CD8-positive, alpha-beta memory T cell (primary cell): Measurements from ENCODE around the gene MGST3. TPM values are rescaled to one million over a fixed set of nuclear protein-coding genes. Genes with fewer than 3 reads are reported as not detected.
"Not testable (repeated sequence)": the region's sequence is repeated elsewhere in the genome, so short reads cannot be mapped to it uniquely, and the experiment has no call there.

Source experiments
- CTCF ChIA-PET: fragments of 350-600 bp; sonication (Branson Sonifier 250); formaldehyde crosslinking; loops from one replicate; lab custom pipeline; 2021; ENCODE audit warnings: antibody characterized with exemption; lab: Charles Lee
- POLR2A ChIA-PET: fragments of 350-600 bp; sonication (Branson Sonifier 250); formaldehyde crosslinking; loops from one replicate; lab custom pipeline; 2021; ENCODE audit warnings: antibody characterized with exemption; lab: Charles Lee
- DNase-seq, 5 donors: peaks; one replicate each; pipeline versions ENCODE4 v3.0.0 to v3.0.0-alpha.2; 2020 to 2022; ENCODE audit warnings: mixed read lengths in 1 of 5
- H3K27ac ChIP-seq: one replicate; pipeline ENCODE4 v1.7.0; 2013; ENCODE audit warnings: low read depth, mild to moderate bottlenecking, low read length, moderate library complexity
- H3K27me3 ChIP-seq: 2 replicates; pipeline ENCODE4 v1.7.0; 2013; ENCODE audit warnings: low read length, mild to moderate bottlenecking; ENCODE audit not compliant: insufficient read depth, poor library complexity, severe bottlenecking
- H3K36me3 ChIP-seq: 2 replicates; pipeline ENCODE4 v1.7.0; 2013; ENCODE audit warnings: mild to moderate bottlenecking, low read length, moderate library complexity; ENCODE audit not compliant: insufficient read depth
- H3K4me1 ChIP-seq: 2 replicates; pipeline ENCODE4 v1.7.0; 2013; ENCODE audit warnings: mild to moderate bottlenecking, low read length, moderate library complexity; ENCODE audit not compliant: insufficient read depth
- H3K4me3 ChIP-seq: 2 replicates; pipeline ENCODE4 v1.7.0; 2013; ENCODE audit warnings: mild to moderate bottlenecking, low read length
- H3K9me3 ChIP-seq: 2 replicates; pipeline ENCODE4 v1.7.0; 2013; ENCODE audit warnings: mild to moderate bottlenecking, low read length
- H3K27ac Mint-ChIP-seq, 8 donors: one replicate each; pipeline ENCODE4 v1.8.0; 2020 to 2021; ENCODE audit warnings: mixed read lengths in 8 of 8, mild to moderate bottlenecking in 6 of 8, inconsistent platforms in 3 of 8, moderate library complexity in 3 of 8
- H3K27me3 Mint-ChIP-seq, 2 donors: one replicate each; pipeline ENCODE4 v1.8.0; 2020 to 2021; ENCODE audit warnings: mixed read lengths in 2 of 2, mild to moderate bottlenecking in 1 of 2, moderate library complexity in 1 of 2
- H3K36me3 Mint-ChIP-seq, 3 donors: one replicate each; pipeline ENCODE4 v1.8.0; 2020 to 2021; ENCODE audit warnings: mixed read lengths in 3 of 3, inconsistent platforms in 1 of 3, mild to moderate bottlenecking in 1 of 3
- H3K4me1 Mint-ChIP-seq, 3 donors: one replicate each; pipeline ENCODE4 v1.8.0; 2020 to 2021; ENCODE audit warnings: mixed read lengths in 3 of 3, inconsistent platforms in 1 of 3, mild to moderate bottlenecking in 1 of 3
- H3K4me3 Mint-ChIP-seq, 7 donors: one replicate each; pipeline ENCODE4 v1.8.0; 2020 to 2021; ENCODE audit warnings: mixed read lengths in 7 of 7, mild to moderate bottlenecking in 6 of 7, moderate library complexity in 4 of 7, inconsistent platforms in 2 of 7
- H3K9me3 Mint-ChIP-seq, 5 donors: one replicate each; pipeline ENCODE4 v1.8.0; 2020 to 2022; ENCODE audit warnings: mixed read lengths in 5 of 5, mild to moderate bottlenecking in 3 of 5, moderate library complexity in 2 of 5, inconsistent platforms in 1 of 5
- polyA plus RNA-seq: library from polyadenylated mRNA; unstranded; fragments of 300-500 nt; fragmentation: Illumina TruSeq; gene quantifications from one replicate; pipeline ENCODE4 v1.2.3, GENCODE V29; 2021
- total RNA-seq, 2 experiments: library from RNA; stranded (reverse); gene quantifications; one replicate each; pipeline ENCODE4 v1.2.3, GENCODE V29; 2021

MGST3 gene
- total RNA-seq (10 to 100 TPM; 55.6 to 57.8 TPM), polyA plus RNA-seq (143 TPM)

GRCh38 chr1:165630629-165631341 is at the start of gene MGST3:
TSS of gene MGST3 (plus strand) at chr1:165631234. CDS start at chr1:165649848, 18,614 bp downstream.
- H3K36me3 ChIP-seq = no peaks in the 10 kb centered on the region
- peak within 1 kb of the TSS; percentile 96 for H3K4me3 ChIP-seq
- no peaks in the 10 kb centered on the region for H3K9me3 ChIP-seq
- peak within 1 kb of the TSS; percentile 92 for H3K27ac ChIP-seq
- ChIA-PET CTCF (interaction anchor here (0.6 to 2.0 kb wide), 7 partner anchors 15 to 237 kb away, joined by 3 to 7 read pairs (median 3); partner anchors contain the start of gene ALDH9A1), POLR2A (interaction anchor here (0.6 to 1.8 kb wide), 4 partner anchors 28 to 139 kb away, joined by 4 to 10 read pairs (median 5); partner anchors contain the start of gene ALDH9A1)
- H3K36me3 Mint-ChIP-seq = peaks cover 0 to 4% (median 4%) of the 10 kb centered on the region in 3 donors
- peak; percentile 85 to 96 (median 91) for DNase-seq
- no peaks in the 10 kb centered on the region for H3K9me3 Mint-ChIP-seq
- H3K27me3 Mint-ChIP-seq = peaks cover 0 to 1% of the 10 kb centered on the region in 2 donors
- peaks cover 13% of the 10 kb centered on the region for H3K4me1 ChIP-seq
- no peak within 1 kb of the TSS for H3K4me3 Mint-ChIP-seq
- peaks cover 14 to 28% (median 18%) of the 10 kb centered on the region in 3 donors for H3K4me1 Mint-ChIP-seq
- H3K27me3 ChIP-seq = no peaks in the 10 kb centered on the region
- peak within 1 kb of the TSS in 1 of 8 donors; percentile 82 for H3K27ac Mint-ChIP-seq

DNA sequence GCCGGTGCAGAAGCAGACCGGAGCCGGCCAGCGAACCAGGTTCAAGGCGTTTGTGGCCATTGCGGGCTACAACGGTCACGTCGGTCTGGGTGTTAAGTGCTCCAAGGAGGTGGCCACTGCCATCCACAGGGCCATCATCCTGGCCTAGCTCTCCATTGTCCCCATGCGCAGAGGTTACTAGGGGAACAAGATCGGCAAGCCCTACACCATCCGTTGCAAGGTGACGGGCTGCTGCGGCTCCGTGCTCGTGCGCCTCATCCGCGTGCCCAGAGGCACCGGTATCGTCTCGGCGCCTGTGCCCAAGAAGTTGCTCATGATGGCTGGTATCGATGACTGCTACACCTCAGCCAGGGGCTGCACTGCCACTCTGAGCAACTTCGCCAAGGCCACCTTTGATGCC is 49.1 kb upstream of the MGST3 start:
- no peaks in the 10 kb centered on the region for H3K36me3 ChIP-seq
- H3K27me3 ChIP-seq = no peaks in the 10 kb centered on the region
- no peaks in the 10 kb centered on the region for H3K36me3 Mint-ChIP-seq
- H3K27me3 Mint-ChIP-seq = peaks cover 5 to 18% of the 10 kb centered on the region in 2 donors
- H3K4me1 ChIP-seq = no peaks in the 10 kb centered on the region
- no peak overlapping the region for H3K4me3 Mint-ChIP-seq
- ChIA-PET POLR2A (no interaction called here), CTCF (no interaction called here)
- H3K4me1 Mint-ChIP-seq = no peaks in the 10 kb centered on the region
- no peak overlapping the region for H3K27ac ChIP-seq
- H3K9me3 Mint-ChIP-seq = no peaks in the 10 kb centered on the region
- no peak for DNase-seq
- no peaks in the 10 kb centered on the region for H3K9me3 ChIP-seq
- H3K4me3 ChIP-seq = no peak overlapping the region
- H3K27ac Mint-ChIP-seq = no peak overlapping the region

DNA sequence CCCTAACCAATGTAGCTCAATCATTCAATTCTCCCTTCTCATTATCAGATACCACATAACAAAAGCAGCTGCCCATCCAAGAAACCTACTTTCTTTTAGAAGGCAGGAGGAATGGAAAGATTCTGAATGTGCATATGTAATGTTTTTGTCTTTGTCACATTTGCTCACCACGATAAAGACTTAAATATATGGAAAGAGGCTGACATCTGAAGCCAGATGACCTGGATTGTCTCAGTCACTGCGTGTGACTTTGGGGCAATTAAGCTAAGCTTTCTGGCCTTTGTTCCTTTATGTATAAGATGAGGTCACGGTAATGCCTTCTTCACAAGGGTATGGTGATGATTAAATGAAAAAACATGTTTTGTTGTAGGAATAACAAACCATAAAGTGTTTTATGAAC is 44.6 kb upstream of the MGST3 start:
- peaks cover 8 to 38% of the 10 kb centered on the region in 2 donors for H3K27me3 Mint-ChIP-seq
- DNase-seq = no peak
- no peaks in the 10 kb centered on the region for H3K27me3 ChIP-seq
- ChIA-PET POLR2A (no interaction called here), CTCF (interaction anchor here (20.5 kb wide), 1 partner anchor 192 kb away, joined by 276 read pairs; no protein-coding TSS in a partner anchor)
- no peaks in the 10 kb centered on the region for H3K36me3 Mint-ChIP-seq
- H3K4me3 Mint-ChIP-seq = no peak overlapping the region
- H3K27ac Mint-ChIP-seq = no peak overlapping the region
- H3K36me3 ChIP-seq = no peaks in the 10 kb centered on the region
- no peaks in the 10 kb centered on the region for H3K4me1 Mint-ChIP-seq
- no peak overlapping the region for H3K27ac ChIP-seq
- H3K4me1 ChIP-seq = no peaks in the 10 kb centered on the region
- H3K9me3 Mint-ChIP-seq = no peaks in the 10 kb centered on the region
- H3K4me3 ChIP-seq = no peak overlapping the region
- H3K9me3 ChIP-seq = no peaks in the 10 kb centered on the region

DNA sequence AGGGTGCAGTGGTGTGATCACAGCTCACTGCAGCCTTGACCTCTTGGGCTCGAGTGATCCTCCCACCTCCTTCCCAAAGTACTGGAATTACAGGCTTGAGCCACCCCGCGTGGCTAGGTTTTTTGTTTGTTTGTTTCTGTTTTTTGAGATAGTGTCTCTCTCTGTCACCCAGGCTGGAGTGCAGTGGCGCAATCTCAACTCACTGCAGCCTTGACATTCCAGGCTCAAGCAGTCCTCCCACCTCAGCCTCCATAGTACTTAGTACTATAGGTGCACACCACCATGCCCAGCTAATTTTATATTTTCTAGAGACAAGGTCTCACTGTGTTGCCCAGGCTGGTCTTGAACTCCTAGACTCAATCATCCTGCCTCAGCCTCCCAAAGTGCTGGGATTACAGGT is 39.6 kb upstream of the MGST3 start:
- not testable (repeated sequence) for H3K9me3 Mint-ChIP-seq, H3K4me3 Mint-ChIP-seq, H3K9me3 ChIP-seq, H3K27ac Mint-ChIP-seq, DNase-seq, H3K4me3 ChIP-seq, H3K4me1 Mint-ChIP-seq, H3K36me3 ChIP-seq, H3K4me1 ChIP-seq, H3K36me3 Mint-ChIP-seq, H3K27ac ChIP-seq
- H3K27me3 Mint-ChIP-seq = peaks cover 13 to 57% of the 10 kb centered on the region in 2 donors
- ChIA-PET POLR2A (interaction anchor here (0.6 kb wide), 1 partner anchor 198 kb away, joined by 3 read pairs; no protein-coding TSS in a partner anchor), CTCF (interaction anchor here (0.8 to 20.5 kb wide), 6 partner anchors 8 to 322 kb away, joined by 3 to 276 read pairs (median 6); no protein-coding TSS in a partner anchor)
- peaks cover 12% of the 10 kb centered on the region for H3K27me3 ChIP-seq

- peaks cover 19 to 56% of the 10 kb centered on the region in 2 donors for H3K27me3 Mint-ChIP-seq
- DNase-seq = peak; percentile 62 to 78 (median 74)
- H3K27me3 ChIP-seq = peaks cover 12% of the 10 kb centered on the region
- H3K27ac ChIP-seq = no peak overlapping the region
- peaks cover 7% of the 10 kb centered on the region for H3K4me1 ChIP-seq
- ChIA-PET CTCF (interaction anchor here (0.9 to 20.5 kb wide), 12 partner anchors 9 to 320 kb away, joined by 3 to 276 read pairs (median 5); no protein-coding TSS in a partner anchor), POLR2A (no interaction called here)
- H3K36me3 ChIP-seq = no peaks in the 10 kb centered on the region
- no peak overlapping the region for H3K4me3 Mint-ChIP-seq
- H3K9me3 ChIP-seq = no peaks in the 10 kb centered on the region
- H3K4me1 Mint-ChIP-seq = peaks cover 10 to 16% (median 13%) of the 10 kb centered on the region in 3 donors
- H3K4me3 ChIP-seq = no peak overlapping the region
- peaks cover 0 to 3% (median 0%) of the 10 kb centered on the region in 3 donors for H3K36me3 Mint-ChIP-seq
- H3K27ac Mint-ChIP-seq = peak overlapping the region in 1 of 8 donors; percentile 3
- no peaks in the 10 kb centered on the region for H3K9me3 Mint-ChIP-seq
These were observed 37.9 kb upstream of the MGST3 start for GRCh38 chr1:165592945-165593823.

DNA sequence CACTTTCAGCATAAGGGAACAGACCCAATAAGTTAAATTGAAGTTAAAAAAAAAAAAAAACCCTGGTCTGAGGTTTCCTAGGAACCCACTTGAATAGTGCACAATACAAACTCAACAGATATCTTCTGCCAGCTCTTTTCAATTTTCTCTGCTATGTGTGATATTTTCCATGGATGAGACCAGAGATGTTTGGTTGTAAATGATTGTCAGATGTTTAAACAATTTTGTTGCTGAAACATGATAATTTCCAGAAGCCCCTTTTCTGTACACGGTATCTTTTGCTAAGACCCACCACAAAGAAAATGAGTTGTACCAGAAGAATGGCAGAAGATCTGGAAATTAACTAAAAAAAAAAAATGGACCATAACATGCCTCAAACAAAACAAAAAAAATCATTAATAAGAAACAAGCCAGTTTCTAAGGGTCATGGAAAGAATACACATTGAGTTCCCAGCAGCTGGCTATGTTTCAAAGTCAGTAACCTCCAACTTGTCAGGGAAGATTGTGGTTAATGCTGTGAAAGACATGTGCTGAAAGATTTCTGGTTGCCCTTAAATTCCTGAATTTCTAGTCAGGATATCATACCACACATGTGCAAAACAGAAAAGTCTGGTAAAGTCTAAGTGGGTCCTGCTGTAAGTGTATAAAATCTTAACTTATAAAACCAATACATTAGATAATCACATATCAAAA is 35.6 kb upstream of the MGST3 start:
- Histone ChIP-seq H3K9me3 (no peaks in the 10 kb centered on the region), H3K27me3 (peaks cover 12% of the 10 kb centered on the region), H3K36me3 (no peaks in the 10 kb centered on the region), H3K4me3 (no peak overlapping the region), H3K4me1 (peaks cover 14% of the 10 kb centered on the region), H3K27ac (no peak overlapping the region)
- Mint-ChIP-seq H3K4me3 (no peak overlapping the region), H3K9me3 (no peaks in the 10 kb centered on the region), H3K27me3 (peaks cover 17 to 45% of the 10 kb centered on the region in 2 donors), H3K36me3 (peaks cover 0 to 3% (median 0%) of the 10 kb centered on the region in 3 donors), H3K27ac (no peak overlapping the region), H3K4me1 (peaks cover 17 to 22% (median 19%) of the 10 kb centered on the region in 3 donors)
- ChIA-PET POLR2A (no interaction called here), CTCF (interaction anchor here (1.0 to 20.5 kb wide), 5 partner anchors 144 to 884 kb away, joined by 3 to 276 read pairs (median 3); no protein-coding TSS in a partner anchor)
- no peak for DNase-seq

DNA sequence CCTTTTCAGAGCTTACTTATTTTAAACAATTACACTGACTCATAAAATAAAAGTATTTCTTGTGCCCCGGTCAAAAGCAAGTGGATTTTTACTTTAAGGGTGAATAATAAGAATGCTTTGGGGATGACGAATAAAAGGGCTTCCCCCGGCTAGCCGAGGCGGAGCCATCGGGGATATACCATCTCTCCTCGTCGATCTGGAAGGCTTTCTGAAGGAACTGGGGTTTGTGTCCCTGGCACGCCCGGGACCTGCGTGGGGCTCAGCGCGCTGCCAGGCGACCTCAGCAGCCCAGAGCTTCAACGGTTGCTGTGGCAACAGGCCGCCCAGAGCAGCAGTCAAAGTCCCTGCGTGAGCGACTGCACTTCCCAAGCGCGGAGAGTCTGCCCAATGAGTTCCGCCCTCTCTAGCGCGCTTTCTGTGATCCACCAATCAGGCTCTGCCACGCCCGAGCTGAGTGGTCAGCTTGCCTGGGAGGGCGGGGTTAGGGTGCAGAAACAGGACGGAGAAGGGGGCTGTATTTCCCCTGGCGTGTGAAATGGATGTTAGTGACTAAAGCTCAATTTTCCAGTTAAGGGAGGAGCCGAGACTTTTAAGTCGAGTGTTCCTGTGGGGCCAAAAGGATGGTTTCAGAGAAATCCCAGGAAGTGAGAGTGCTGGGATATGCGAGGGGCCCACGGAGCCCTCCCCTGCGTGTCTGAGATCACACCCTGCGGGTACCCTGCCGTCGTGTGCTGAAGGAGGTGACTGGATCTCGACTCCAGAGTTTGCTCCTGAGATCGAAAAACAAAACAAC is 33.0 kb upstream of the MGST3 start:
- Histone ChIP-seq H3K4me3 (peak overlapping the region; percentile 68), H3K27ac (peak overlapping the region; percentile 71), H3K36me3 (no peaks in the 10 kb centered on the region), H3K27me3 (peaks cover 7% of the 10 kb centered on the region), H3K9me3 (no peaks in the 10 kb centered on the region), H3K4me1 (peaks cover 14% of the 10 kb centered on the region)
- Mint-ChIP-seq H3K27ac (peak overlapping the region; percentile 73 to 99 (median 94)), H3K4me1 (peaks cover 18 to 27% (median 23%) of the 10 kb centered on the region in 3 donors), H3K4me3 (peak overlapping the region; percentile 84 to 95 (median 91)), H3K27me3 (peaks cover 14 to 31% of the 10 kb centered on the region in 2 donors), H3K9me3 (no peaks in the 10 kb centered on the region), H3K36me3 (peaks cover 0 to 3% (median 0%) of the 10 kb centered on the region in 3 donors)
- ChIA-PET CTCF (interaction anchor here (1.4 to 20.5 kb wide), 7 partner anchors 10 to 326 kb away, joined by 4 to 276 read pairs (median 7); partner anchors contain the start of gene ALDH9A1), POLR2A (no interaction called here)
- peak; percentile 87 to 92 (median 87) for DNase-seq
